Neural cell (in vitro differentiated cells): ENCODE measurements around the gene FRZB. TPM values are rescaled to one million over a fixed set of nuclear protein-coding genes. Genes with fewer than 3 reads are reported as not detected.

ENCODE experiments used
- H2AFZ ChIP-seq: fragments of 200-600, 300-800 bp; sonication (generic), shearing (Covaris generic); 2 replicates; pipeline ENCODE4 v1.6.0; 2014; ENCODE audit warnings: low read depth, mild to moderate bottlenecking, antibody characterized with exemption, low read length, moderate library complexity
- H3F3A ChIP-seq: fragments of 200-600 bp; shearing (Covaris generic); 2 replicates; pipeline ENCODE4 v1.6.1; 2016; ENCODE audit warnings: mild to moderate bottlenecking, moderate library complexity, mixed read lengths, antibody characterized with exemption, low read length; ENCODE audit not compliant: insufficient read depth, poor library complexity, severe bottlenecking
- H3K27ac ChIP-seq: fragments of 200-600, 300-800 bp; sonication (generic), shearing (Covaris generic); 2 replicates; pipeline ENCODE4 v1.5.1; 2014; ENCODE audit warnings: mild to moderate bottlenecking, low read length, moderate library complexity
- H3K27me3 ChIP-seq: fragments of 300-800, 200-600 bp; sonication (generic), shearing (Covaris generic); 2 replicates; pipeline ENCODE4 v1.6.0; 2014; ENCODE audit warnings: mild to moderate bottlenecking, low read depth, low read length, moderate library complexity; ENCODE audit not compliant: insufficient read depth
- H3K36me3 ChIP-seq: fragments of 300-800, 200-600 bp; sonication (generic), shearing (Covaris generic); 2 replicates; pipeline ENCODE4 v1.5.1; 2014; ENCODE audit warnings: mild to moderate bottlenecking, antibody characterized with exemption, low read length, moderate library complexity; ENCODE audit not compliant: insufficient read depth
- H3K4me2 ChIP-seq: fragments of 300-800, 200-600 bp; sonication (generic), shearing (Covaris generic); 2 replicates; pipeline ENCODE4 v1.6.0; 2014; ENCODE audit warnings: mild to moderate bottlenecking, low read length
- H3K4me3 ChIP-seq: fragments of 300-800, 200-600 bp; sonication (generic), shearing (Covaris generic); 2 replicates; pipeline ENCODE4 v1.5.1; 2014; ENCODE audit warnings: mild to moderate bottlenecking, low read length, moderate library complexity
- H3K79me2 ChIP-seq: fragments of 200-600 bp; shearing (Covaris generic); replicated peaks from 2 replicates; pipeline ENCODE4 v1.6.0; 2014; ENCODE audit warnings: mild to moderate bottlenecking, low read length, moderate library complexity; ENCODE audit not compliant: insufficient read depth
- H3K9ac ChIP-seq: fragments of 300-800, 200-600 bp; sonication (generic), shearing (Covaris generic); 2 replicates; pipeline ENCODE4 v1.6.1; 2016; ENCODE audit warnings: mild to moderate bottlenecking, low read length, mixed read lengths
- H3K9me2 ChIP-seq: fragments of 200-600 bp; shearing (Covaris generic); 2 replicates; pipeline ENCODE4 v1.6.1; 2016; ENCODE audit warnings: mild to moderate bottlenecking, low read length, mixed read lengths; ENCODE audit not compliant: insufficient read depth
- H3K9me3 ChIP-seq: fragments of 200-600, 300-800 bp; sonication (generic), shearing (Covaris generic); 2 replicates; pipeline ENCODE4 v1.6.1; 2016; ENCODE audit warnings: mild to moderate bottlenecking, mixed run types, low read length, moderate library complexity, mixed read lengths
- H4K20me1 ChIP-seq: fragments of 200-600 bp; shearing (Covaris generic); 2 replicates; pipeline ENCODE4 v1.6.1; 2016; ENCODE audit warnings: mild to moderate bottlenecking, mixed run types; ENCODE audit not compliant: insufficient read depth
- EP300 ChIP-seq: fragments of 450-650 bp; conservative IDR thresholded peaks from 2 replicates; pipeline ENCODE4 v1.6.1; 2014; ENCODE audit warnings: antibody characterized with exemption, mild to moderate bottlenecking, moderate library complexity; ENCODE audit not compliant: poor library complexity, severe bottlenecking
- EZH2 ChIP-seq: fragments of 200-600, 300-800 bp; shearing (Covaris generic), sonication (generic); IDR thresholded peaks from 2 replicates; pipeline ENCODE4 v1.6.1; 2014; ENCODE audit warnings: antibody characterized with exemption, low read length, borderline replicate concordance, mild to moderate bottlenecking; ENCODE audit not compliant: insufficient read depth, poor library complexity, severe bottlenecking
- MXI1 ChIP-seq: fragments of 450-650 bp; conservative IDR thresholded peaks from 2 replicates; pipeline ENCODE4 v1.6.1; 2014; ENCODE audit warnings: antibody characterized with exemption, mild to moderate bottlenecking; ENCODE audit not compliant: poor library complexity, severe bottlenecking
- POLR2AphosphoS5 ChIP-seq: IDR thresholded peaks from 2 replicates; pipeline ENCODE4 v1.6.1; 2012
- RAD21 ChIP-seq: fragments of 450-650 bp; conservative IDR thresholded peaks from 2 replicates; pipeline ENCODE4 v1.6.1; 2014; ENCODE audit warnings: antibody characterized with exemption, mild to moderate bottlenecking, moderate library complexity
- SMC3 ChIP-seq: fragments of 450-650 bp; conservative IDR thresholded peaks from 2 replicates; pipeline ENCODE4 v1.6.1; 2014; ENCODE audit warnings: antibody characterized with exemption, mild to moderate bottlenecking, moderate library complexity; ENCODE audit not compliant: poor library complexity
- TAF1 ChIP-seq: IDR thresholded peaks from 2 replicates; pipeline ENCODE4 v1.6.1; 2012; ENCODE audit warnings: low read depth
- polyA plus RNA-seq: library from polyadenylated mRNA; depleted of rRNA; stranded (reverse); fragments of >200 nt; gene quantifications from 2 replicates; pipeline ENCODE4 v1.2.3, GENCODE V29; 2014
- TF ChIP-seq, protein P1 (sequence below): IDR thresholded peaks from 2 replicates; pipeline ENCODE4 v1.6.1; 2012; ENCODE audit warnings: borderline replicate concordance
- TF ChIP-seq, protein P2 (sequence below): fragments of 450-650 bp; IDR thresholded peaks from 2 replicates; pipeline ENCODE4 v1.5.1; 2014; ENCODE audit warnings: antibody characterized with exemption, mild to moderate bottlenecking, moderate library complexity; ENCODE audit not compliant: poor library complexity, severe bottlenecking

FRZB gene
- polyA plus RNA-seq, 1 donor from 2014 or later, result 3.5 TPM

DNA sequence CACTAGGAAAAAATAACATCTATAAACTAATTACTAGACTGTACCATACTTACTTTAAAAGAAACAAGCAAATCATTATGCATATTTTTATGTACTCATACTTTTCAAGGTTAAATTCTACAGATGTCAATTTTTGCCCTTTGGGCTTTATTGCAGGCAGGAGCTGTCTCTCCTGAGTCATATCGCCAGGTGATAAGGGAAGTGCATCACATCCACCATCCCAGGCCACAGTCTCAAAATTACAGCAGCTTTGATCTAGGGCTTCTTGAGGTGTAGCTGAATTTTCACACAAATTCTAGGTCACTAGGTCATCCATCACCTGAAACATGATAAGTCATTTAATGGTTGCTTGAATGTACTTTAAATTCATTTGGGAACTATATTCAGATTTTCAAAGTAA is 38.4 kb upstream of the FRZB start:
- TF ChIP-seq EZH2, result no peak
- TF ChIP-seq, protein P1, sequence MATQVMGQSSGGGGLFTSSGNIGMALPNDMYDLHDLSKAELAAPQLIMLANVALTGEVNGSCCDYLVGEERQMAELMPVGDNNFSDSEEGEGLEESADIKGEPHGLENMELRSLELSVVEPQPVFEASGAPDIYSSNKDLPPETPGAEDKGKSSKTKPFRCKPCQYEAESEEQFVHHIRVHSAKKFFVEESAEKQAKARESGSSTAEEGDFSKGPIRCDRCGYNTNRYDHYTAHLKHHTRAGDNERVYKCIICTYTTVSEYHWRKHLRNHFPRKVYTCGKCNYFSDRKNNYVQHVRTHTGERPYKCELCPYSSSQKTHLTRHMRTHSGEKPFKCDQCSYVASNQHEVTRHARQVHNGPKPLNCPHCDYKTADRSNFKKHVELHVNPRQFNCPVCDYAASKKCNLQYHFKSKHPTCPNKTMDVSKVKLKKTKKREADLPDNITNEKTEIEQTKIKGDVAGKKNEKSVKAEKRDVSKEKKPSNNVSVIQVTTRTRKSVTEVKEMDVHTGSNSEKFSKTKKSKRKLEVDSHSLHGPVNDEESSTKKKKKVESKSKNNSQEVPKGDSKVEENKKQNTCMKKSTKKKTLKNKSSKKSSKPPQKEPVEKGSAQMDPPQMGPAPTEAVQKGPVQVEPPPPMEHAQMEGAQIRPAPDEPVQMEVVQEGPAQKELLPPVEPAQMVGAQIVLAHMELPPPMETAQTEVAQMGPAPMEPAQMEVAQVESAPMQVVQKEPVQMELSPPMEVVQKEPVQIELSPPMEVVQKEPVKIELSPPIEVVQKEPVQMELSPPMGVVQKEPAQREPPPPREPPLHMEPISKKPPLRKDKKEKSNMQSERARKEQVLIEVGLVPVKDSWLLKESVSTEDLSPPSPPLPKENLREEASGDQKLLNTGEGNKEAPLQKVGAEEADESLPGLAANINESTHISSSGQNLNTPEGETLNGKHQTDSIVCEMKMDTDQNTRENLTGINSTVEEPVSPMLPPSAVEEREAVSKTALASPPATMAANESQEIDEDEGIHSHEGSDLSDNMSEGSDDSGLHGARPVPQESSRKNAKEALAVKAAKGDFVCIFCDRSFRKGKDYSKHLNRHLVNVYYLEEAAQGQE, result no peak
- no peak for TF ChIP-seq EP300
- no peak for TF ChIP-seq TAF1
- TF ChIP-seq POLR2AphosphoS5, result no peak
- no peak for TF ChIP-seq MXI1
- TF ChIP-seq RAD21, result no peak
- TF ChIP-seq, protein P2, sequence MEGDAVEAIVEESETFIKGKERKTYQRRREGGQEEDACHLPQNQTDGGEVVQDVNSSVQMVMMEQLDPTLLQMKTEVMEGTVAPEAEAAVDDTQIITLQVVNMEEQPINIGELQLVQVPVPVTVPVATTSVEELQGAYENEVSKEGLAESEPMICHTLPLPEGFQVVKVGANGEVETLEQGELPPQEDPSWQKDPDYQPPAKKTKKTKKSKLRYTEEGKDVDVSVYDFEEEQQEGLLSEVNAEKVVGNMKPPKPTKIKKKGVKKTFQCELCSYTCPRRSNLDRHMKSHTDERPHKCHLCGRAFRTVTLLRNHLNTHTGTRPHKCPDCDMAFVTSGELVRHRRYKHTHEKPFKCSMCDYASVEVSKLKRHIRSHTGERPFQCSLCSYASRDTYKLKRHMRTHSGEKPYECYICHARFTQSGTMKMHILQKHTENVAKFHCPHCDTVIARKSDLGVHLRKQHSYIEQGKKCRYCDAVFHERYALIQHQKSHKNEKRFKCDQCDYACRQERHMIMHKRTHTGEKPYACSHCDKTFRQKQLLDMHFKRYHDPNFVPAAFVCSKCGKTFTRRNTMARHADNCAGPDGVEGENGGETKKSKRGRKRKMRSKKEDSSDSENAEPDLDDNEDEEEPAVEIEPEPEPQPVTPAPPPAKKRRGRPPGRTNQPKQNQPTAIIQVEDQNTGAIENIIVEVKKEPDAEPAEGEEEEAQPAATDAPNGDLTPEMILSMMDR, result no peak
- TF ChIP-seq SMC3, result no peak

DNA sequence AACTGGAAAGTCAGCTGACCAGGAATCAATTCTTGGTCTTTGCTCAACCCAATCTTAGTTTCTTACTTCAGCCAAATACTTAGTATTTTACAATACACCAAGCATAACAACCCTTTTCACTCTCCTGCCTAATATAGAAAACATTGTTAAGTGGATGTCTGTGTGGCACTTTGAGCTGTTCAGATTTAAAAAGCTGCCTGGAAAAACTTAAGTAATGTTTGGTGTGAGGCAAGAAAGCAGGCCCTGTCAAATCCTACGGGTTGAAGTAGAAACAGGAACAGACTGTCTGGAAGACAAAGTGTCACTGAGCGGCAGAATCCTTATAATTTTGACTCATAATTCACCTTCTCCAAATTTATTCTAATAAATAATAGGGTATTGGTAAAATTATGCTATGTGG is 37.1 kb upstream of the FRZB start:
- no peak overlapping the region for H3K4me2 ChIP-seq
- no peak overlapping the region for H3K4me3 ChIP-seq
- H3K9me2 ChIP-seq, result no peaks in the 10 kb centered on the region
- H4K20me1 ChIP-seq, result no peaks in the 10 kb centered on the region
- no peak overlapping the region for H3K27ac ChIP-seq
- no peaks in the 10 kb centered on the region for H3K79me2 ChIP-seq
- no peaks in the 10 kb centered on the region for H3K9me3 ChIP-seq
- H3K27me3 ChIP-seq, result no peaks in the 10 kb centered on the region
- TF ChIP-seq, protein P1, result no peak
- H3K36me3 ChIP-seq, result no peaks in the 10 kb centered on the region
- no peak overlapping the region for H3K9ac ChIP-seq
- H3F3A ChIP-seq, result no peaks in the 10 kb centered on the region
- H2AFZ ChIP-seq, result no peak overlapping the region

More for the DNA sequence above, 38.4 kb upstream of the FRZB start:
- Histone ChIP-seq H3K27ac (no peak overlapping the region), H3K27me3 (no peaks in the 10 kb centered on the region), H3K9ac (no peak overlapping the region), H4K20me1 (no peaks in the 10 kb centered on the region), H2AFZ (no peak overlapping the region), H3K79me2 (no peaks in the 10 kb centered on the region), H3F3A (no peaks in the 10 kb centered on the region), H3K36me3 (no peaks in the 10 kb centered on the region), H3K4me3 (no peak overlapping the region), H3K9me2 (no peaks in the 10 kb centered on the region), H3K9me3 (no peaks in the 10 kb centered on the region), H3K4me2 (no peak overlapping the region)
